ENCODE data around the gene ELF1.
"Not testable (repeated sequence)": the region's sequence is repeated elsewhere in the genome, so short reads cannot be mapped to it uniquely, and the experiment has no call there.

Gene ELF1

GRCh38 chr13:40897053-40897452 is 122.1 kb downstream of the ELF1 start:
- TF ChIP-seq FOXP2 (optimal IDR thresholded peaks at IDR 0.05; ENCODE audit: control extremely low read depth, extremely low read length, insufficient read depth) = no peak
- no peak for TF ChIP-seq EZH2 (IDR thresholded peaks at IDR 0.05)
- TF ChIP-seq POLR2AphosphoS5 (IDR thresholded peaks at IDR 0.05; ENCODE audit: borderline replicate concordance, low read depth, low read length) = no peak
- H3K9me3 ChIP-seq (ENCODE audit: low read depth, low read length) = no peaks in the 10 kb centered on the region
- no peak overlapping the region for H3K4me3 ChIP-seq
- H3K36me3 ChIP-seq (ENCODE audit: insufficient read depth, low read length) = no peaks in the 10 kb centered on the region
- no peak for DNase-seq (ENCODE audit: low read depth, low spot score)
- H3K27ac ChIP-seq = no peak overlapping the region
- H3K9ac ChIP-seq (ENCODE audit: insufficient read length) = no peak overlapping the region

- no peaks in the 10 kb centered on the region for H3K36me3 ChIP-seq (ENCODE audit: insufficient read depth, low read length)
- DNase-seq (ENCODE audit: low read depth, low spot score) = no peak
- no peak overlapping the region for H3K9ac ChIP-seq (ENCODE audit: insufficient read length)
- H3K27ac ChIP-seq = no peak overlapping the region
- H3K9me3 ChIP-seq (ENCODE audit: low read depth, low read length) = no peaks in the 10 kb centered on the region
- TF ChIP-seq POLR2AphosphoS5 (IDR thresholded peaks at IDR 0.05; ENCODE audit: borderline replicate concordance, low read depth, low read length) = no peak
- no peak for TF ChIP-seq EZH2 (IDR thresholded peaks at IDR 0.05)
- no peak for TF ChIP-seq FOXP2 (optimal IDR thresholded peaks at IDR 0.05; ENCODE audit: control extremely low read depth, extremely low read length, insufficient read depth)
- no peak overlapping the region for H3K4me3 ChIP-seq
These were observed 123.6 kb downstream of the ELF1 start for GRCh38 chr13:40895227-40896184.

- H3K9ac ChIP-seq (ENCODE audit: insufficient read length); H3K27ac ChIP-seq; DNase-seq (ENCODE audit: low read depth, low spot score); H3K36me3 ChIP-seq (ENCODE audit: insufficient read depth, low read length); H3K4me3 ChIP-seq; H3K9me3 ChIP-seq (ENCODE audit: low read depth, low read length): not testable (repeated sequence)
These were observed 125.5 kb downstream of the ELF1 start for GRCh38 chr13:40893573-40893972.

- H3K9me3 ChIP-seq (ENCODE audit: low read depth, low read length) = no peaks in the 10 kb centered on the region
- DNase-seq (ENCODE audit: low read depth, low spot score) = no peak
- no peaks in the 10 kb centered on the region for H3K36me3 ChIP-seq (ENCODE audit: insufficient read depth, low read length)
- TF ChIP-seq EZH2 (IDR thresholded peaks at IDR 0.05) (no peak), FOXP2 (optimal IDR thresholded peaks at IDR 0.05; ENCODE audit: control extremely low read depth, extremely low read length, insufficient read depth) (no peak), POLR2AphosphoS5 (IDR thresholded peaks at IDR 0.05; ENCODE audit: borderline replicate concordance, low read depth, low read length) (no peak)
- H3K4me3 ChIP-seq = no peak overlapping the region
- no peak overlapping the region for H3K27ac ChIP-seq
- no peak overlapping the region for H3K9ac ChIP-seq (ENCODE audit: insufficient read length)
These were observed 133.1 kb downstream of the ELF1 start for GRCh38 chr13:40886017-40886416.

GRCh38 chr13:40884175-40884574 is 134.9 kb downstream of the ELF1 start:
- H3K36me3 ChIP-seq (ENCODE audit: insufficient read depth, low read length); H3K9ac ChIP-seq (ENCODE audit: insufficient read length); H3K9me3 ChIP-seq (ENCODE audit: low read depth, low read length); DNase-seq (ENCODE audit: low read depth, low spot score); H3K27ac ChIP-seq; H3K4me3 ChIP-seq: not testable (repeated sequence)
